GM18505 (cell line): ENCODE data around the gene TMEM132D.

Source experiments
- ATAC-seq: cut with Tn5 transposase; IDR thresholded peaks from one replicate; pipeline ENCODE4 v1.9.1; 2021; ENCODE audit not compliant: unreplicated experiment
- POLR2A ChIP-seq: IDR thresholded peaks from 4 replicates; pipeline ENCODE4 v1.6.1; 2011; ENCODE audit warnings: borderline replicate concordance; ENCODE audit not compliant: insufficient read depth, insufficient read length; ENCODE audit errors: extremely low read depth

Gene TMEM132D

DNA sequence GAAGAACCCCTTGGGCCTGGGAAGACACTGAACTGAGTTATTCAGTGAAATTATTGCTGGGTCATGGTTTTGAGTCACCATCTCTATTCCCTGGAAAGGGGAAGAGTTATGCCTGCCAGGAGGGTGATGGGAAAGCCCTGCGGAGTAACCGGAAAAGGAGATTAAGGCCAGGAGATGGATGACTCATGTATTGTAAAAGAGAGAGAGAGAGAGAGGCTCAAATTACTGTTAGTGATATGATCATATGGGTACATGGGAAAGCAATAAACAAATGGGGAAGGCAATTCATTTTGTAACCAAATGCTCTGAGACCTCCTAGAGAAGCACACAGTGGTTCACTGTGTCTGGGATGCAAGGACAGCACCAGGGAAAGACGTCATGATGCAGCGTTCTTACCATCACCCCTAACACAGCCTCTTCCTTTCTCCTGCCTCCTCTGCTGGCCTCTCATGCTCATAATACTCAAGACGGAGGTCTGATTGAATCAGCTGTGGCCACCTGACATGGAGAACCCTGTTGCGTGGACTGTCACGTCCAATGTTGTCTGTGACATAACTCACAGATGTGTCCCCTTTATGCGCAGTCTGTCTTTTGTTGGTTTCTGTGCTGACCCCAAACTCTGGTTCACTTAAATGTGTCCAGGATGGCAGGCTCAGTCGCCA lies 243.7 kb downstream of the TMEM132D start:
- no peak for TF ChIP-seq POLR2A
- no peak for ATAC-seq

- ATAC-seq: no peak
Observed at GRCh38 chr12:129657179-129657578, 246.6 kb downstream of the TMEM132D start.

GRCh38 chr12:129651951-129652350 lies 251.9 kb downstream of the TMEM132D start:
- ATAC-seq: no peak
- no peak for TF ChIP-seq POLR2A

More at GRCh38 chr12:129657179-129657578, 246.6 kb downstream of the TMEM132D start:
- no peak for TF ChIP-seq POLR2A

DNA sequence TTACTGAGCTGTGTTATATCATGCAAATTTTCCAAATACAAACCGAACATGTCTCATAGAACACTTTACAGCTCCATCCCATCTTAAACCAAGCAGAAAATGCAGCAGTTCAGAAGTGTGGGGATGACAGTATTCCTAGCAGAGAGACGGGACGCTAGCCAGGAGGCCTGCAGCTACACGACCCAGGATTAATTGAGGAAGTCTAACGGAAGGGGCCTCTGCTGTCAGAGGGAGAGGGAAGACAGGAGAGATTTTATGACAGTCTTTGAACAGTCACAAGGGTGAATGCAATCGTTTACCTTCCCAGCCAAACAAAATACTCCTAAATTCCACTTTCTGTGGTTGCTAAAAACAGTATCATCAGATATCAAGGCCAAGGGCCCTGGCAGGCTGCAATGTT lies 261.9 kb downstream of the TMEM132D start:
- TF ChIP-seq POLR2A: no peak
- no peak for ATAC-seq

DNA sequence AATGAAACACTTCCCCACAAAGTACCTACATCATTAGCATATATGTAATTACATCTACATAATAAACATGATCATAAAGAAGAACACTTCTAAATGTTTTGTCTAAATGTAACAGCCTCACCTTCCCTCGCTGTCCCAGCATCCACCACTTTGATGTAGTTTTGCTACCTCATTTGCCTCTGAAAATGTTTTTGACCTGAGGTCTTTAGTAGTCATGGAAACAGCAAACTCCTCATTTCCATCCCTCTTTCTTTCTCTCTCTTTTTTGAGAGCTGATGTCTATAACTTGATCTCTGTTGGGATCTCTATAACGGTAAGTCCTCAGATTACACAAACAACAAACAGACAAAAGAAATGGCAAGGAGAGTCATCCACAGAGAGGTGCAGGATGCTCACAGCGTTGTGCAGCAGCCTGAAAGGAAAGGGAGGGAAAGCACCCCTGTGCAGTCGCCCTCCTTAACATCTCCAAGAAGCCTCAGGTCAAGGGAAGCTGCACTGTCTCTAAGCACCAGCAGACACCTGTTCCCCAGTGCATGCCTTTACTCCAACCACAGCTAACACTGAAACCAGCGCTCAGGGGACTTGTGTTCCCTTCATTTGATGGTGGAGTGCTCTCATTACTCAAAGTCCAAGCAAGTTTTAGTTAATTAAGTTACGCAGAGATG lies 268.7 kb downstream of the TMEM132D start:
- ATAC-seq: no peak
- no peak for TF ChIP-seq POLR2A

GRCh38 chr12:129631316-129631715 lies 272.5 kb downstream of the TMEM132D start:
- ATAC-seq: no peak
- no peak for TF ChIP-seq POLR2A

DNA sequence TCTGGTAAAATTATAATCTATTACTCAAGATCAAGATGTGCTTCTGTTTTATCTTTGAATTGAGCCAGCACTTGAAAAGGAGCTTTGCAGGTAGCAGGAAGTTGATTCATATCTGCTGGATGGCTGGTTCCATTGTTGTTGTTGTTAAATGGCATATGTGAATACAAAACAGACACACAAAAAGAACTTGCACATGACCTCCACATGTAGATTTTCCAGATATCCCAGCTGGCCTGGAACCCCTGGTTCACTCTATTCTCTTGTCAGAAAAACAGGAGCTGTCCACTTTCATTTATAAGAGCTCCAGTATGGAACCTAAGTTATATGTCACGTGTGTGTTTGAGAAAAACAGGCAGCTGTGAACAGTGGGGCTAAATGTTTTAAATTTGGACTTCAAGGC lies 273.9 kb downstream of the TMEM132D start:
- TF ChIP-seq POLR2A: no peak
- no peak for ATAC-seq

GRCh38 chr12:129622566-129622965 lies 281.3 kb downstream of the TMEM132D start:
- TF ChIP-seq POLR2A: no peak
- no peak for ATAC-seq

GRCh38 chr12:129619271-129619670 lies 284.6 kb downstream of the TMEM132D start:
- TF ChIP-seq POLR2A: no peak
- ATAC-seq: no peak

GRCh38 chr12:129617849-129618248 lies 286.0 kb downstream of the TMEM132D start:
- TF ChIP-seq POLR2A: no peak
- ATAC-seq: no peak

DNA sequence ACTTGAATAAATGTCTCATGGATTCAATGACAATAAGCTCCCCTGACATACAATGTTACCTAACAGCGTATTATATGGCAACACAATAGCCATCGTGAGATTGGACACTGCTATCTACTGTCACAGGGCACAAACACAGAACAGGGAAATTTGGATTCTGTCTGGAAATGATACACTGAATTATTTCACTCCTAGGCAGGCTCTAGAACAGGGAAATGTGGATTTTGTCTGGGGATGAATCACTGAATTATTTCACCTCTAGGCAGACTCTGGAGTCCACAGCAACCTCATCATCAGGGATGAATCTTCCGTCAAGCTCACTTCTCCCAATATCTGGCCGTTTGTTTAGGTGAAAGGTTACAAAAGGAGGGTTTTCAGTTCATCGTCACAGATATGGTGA lies 288.8 kb downstream of the TMEM132D start:
- no peak for TF ChIP-seq POLR2A
- ATAC-seq: no peak

DNA sequence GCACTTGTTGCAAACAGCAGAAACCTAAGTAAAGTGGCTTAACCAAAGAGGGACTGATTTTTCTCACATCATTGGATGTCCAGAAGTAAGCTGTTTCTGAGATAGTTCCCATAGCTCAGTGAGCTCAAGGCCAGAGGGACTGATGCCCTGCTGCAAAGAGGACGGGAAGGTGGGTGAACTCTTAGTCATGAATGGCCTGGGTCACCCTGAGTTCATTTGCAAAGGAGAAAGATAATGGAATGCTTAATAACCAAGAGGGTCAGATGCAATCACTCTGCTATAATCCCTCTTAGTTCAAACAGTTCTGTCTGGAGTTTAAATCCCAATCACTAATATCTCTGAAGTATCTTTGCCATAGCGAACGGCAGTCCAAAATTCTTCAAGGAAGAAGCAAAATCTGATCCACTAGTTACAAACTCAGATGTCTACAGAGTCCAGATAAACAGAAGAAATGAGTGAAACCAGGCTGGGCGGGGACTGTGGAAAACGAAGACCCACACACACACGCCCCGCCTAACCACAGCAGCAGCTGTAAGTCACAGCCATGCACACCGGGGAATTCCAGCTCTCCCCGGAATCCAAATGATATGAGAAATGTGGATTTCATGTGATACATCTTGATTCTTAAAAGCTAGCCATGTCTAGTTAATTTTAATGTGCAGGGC lies 289.5 kb downstream of the TMEM132D start:
- ATAC-seq: no peak
- TF ChIP-seq POLR2A: no peak

- TF ChIP-seq POLR2A: no peak
- ATAC-seq: no peak
Observed at GRCh38 chr12:129613314-129613713, 290.5 kb downstream of the TMEM132D start.

GRCh38 chr12:129610601-129611120 lies 293.2 kb downstream of the TMEM132D start:
- ATAC-seq: no peak
- TF ChIP-seq POLR2A: no peak
